Activated T-helper 17 cell treated with anti-CD3 and anti-CD28 coated beads, Interleukin-2, amount 50 U/mL, for 72 hours (primary cell): ENCODE results near the gene NPR2. TPM values are rescaled to one million over a fixed set of nuclear protein-coding genes. Genes with fewer than 3 reads are reported as not detected.
A peak's percentile ranks its signal among the peaks of the same experiment; 100 is the strongest.

Experiments used
- ATAC-seq: fragments of 150-1000 bp; cut with Tn5 transposase; replicated peaks from 2 replicates; pipeline ENCODE4 v1.10.0; 2021; ENCODE audit warnings: mild to moderate bottlenecking, moderate library complexity
- H3K27ac Mint-ChIP-seq: one replicate; pipeline ENCODE4 v1.8.0; 2022; ENCODE audit warnings: mixed read lengths
- H3K27me3 Mint-ChIP-seq: one replicate; pipeline ENCODE4 v1.8.0; 2022; ENCODE audit warnings: mixed read lengths
- H3K36me3 Mint-ChIP-seq: one replicate; pipeline ENCODE4 v1.8.0; 2022; ENCODE audit warnings: low read depth, mild to moderate bottlenecking, mixed read lengths
- H3K4me1 Mint-ChIP-seq: one replicate; pipeline ENCODE4 v1.8.0; 2022; ENCODE audit warnings: mixed read lengths
- H3K4me3 Mint-ChIP-seq: one replicate; pipeline ENCODE4 v1.8.0; 2022; ENCODE audit warnings: mild to moderate bottlenecking, mixed read lengths
- H3K9me3 Mint-ChIP-seq: one replicate; pipeline ENCODE4 v1.8.0; 2022; ENCODE audit warnings: mixed read lengths
- total RNA-seq, 2 donors: library from RNA; stranded (reverse); gene quantifications; one replicate each; pipeline ENCODE4 v1.2.3, GENCODE V29; 2022

The NPR2 gene
- total RNA-seq, 2 donors from 2014 or later, result 11.1 to 11.6 TPM

DNA sequence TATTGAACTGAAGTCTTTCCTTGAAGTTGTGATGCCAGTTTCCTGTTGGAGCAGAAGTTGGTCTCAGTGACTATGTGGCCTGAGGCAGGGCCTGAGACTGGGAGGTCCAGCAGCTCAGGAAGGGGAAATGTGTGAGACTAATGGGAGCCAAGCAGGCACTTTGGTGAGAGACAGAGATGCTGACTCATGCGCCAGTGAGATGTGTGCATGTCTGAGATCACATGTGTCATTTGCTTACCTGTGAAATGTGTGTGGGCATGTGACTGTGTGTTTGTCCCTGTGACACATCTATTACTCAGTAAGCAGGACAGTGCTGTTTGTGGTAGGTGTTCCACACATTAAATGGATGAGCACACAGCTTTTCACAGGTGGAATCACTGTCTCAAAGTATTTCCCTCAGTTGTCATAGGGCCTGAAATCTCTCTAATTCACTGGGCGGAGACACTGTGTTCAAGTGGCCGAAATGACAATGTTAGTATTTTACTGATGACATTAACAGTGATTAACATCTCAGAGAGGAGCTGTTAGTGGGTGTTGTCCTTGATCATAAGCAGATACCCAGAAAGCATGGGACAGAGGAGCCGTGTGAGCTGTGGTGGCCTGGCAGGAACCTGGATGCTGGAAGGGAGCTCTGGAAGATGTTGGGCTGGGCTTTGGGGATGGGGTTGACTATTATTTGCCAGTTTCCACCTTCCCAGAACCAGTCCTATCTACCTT, 7.4 kb downstream of the NPR2 start:
- Mint-ChIP-seq H3K9me3 (no peaks in the 10 kb centered on the region), H3K36me3 (peaks cover 48% of the 10 kb centered on the region), H3K27me3 (no peaks in the 10 kb centered on the region), H3K27ac (peak overlapping the region; percentile 90), H3K4me3 (peak overlapping the region; percentile 13), H3K4me1 (peaks cover 15% of the 10 kb centered on the region)
- ATAC-seq, result peak; percentile 99

DNA sequence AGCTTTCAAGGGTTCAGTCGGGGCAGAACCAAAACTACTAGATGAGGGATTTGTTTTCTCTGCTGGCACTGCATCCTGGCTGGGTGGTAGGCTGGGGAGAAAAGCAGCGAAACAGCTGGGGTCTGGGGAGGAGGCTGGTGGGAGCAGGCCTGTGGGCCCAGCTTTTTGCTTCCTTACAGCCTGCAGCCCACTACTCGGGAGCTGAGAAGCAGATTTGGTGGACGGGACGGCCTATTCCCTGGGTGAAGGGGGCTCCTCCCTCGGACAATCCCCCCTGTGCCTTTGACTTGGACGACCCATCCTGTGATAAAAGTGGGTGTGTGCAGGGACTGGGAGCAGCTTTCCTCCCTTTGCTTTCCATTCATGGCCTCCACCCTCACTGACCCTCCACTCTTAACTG, 9.1 kb downstream of the NPR2 start:
- Mint-ChIP-seq H3K9me3 (no peaks in the 10 kb centered on the region), H3K27me3 (no peaks in the 10 kb centered on the region), H3K27ac (peak overlapping the region; percentile 79), H3K36me3 (peaks cover 57% of the 10 kb centered on the region), H3K4me1 (peaks cover 11% of the 10 kb centered on the region), H3K4me3 (no peak overlapping the region)
- ATAC-seq, result no peak

DNA sequence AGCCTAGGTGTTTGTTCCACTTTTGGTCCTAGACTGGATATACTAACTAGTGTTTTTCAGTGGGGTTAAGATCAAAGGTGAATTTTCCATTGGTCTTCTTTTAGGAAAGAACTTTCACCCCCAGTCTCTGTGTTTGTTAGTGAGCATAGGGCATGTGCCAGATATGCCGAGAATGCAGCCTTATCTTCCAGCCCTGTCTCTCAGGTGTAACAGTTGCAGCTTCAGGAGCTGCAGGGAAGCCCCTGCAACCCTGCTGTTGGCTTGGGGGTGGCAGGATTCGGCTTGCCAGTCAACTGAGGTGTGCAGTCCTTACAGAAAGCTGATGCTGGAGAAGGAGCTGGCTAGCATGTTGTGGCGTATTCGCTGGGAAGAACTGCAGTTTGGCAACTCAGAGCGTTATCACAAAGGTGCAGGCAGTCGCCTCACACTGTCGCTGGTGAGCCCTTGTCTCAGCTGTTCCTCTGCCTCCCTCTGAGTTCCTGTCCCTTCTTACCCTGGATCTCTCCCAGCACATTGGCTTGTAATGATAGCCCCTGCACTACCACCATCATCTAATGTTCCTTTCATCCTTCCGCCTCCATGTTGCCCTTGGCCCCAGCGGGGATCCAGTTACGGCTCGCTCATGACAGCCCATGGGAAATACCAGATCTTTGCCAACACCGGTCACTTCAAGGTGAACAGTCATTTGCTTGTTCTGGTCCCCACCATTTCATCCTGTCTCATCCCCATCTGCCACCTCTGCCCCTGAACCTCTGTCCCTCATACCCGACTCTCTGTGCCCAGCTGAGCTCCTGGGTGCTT, 10.1 kb downstream of the NPR2 start:
- H3K36me3 Mint-ChIP-seq, result peaks cover 67% of the 10 kb centered on the region
- H3K4me3 Mint-ChIP-seq, result no peak overlapping the region
- H3K4me1 Mint-ChIP-seq, result peaks cover 11% of the 10 kb centered on the region
- ATAC-seq, result no peak
- no peaks in the 10 kb centered on the region for H3K9me3 Mint-ChIP-seq
- peak overlapping the region; percentile 45 for H3K27ac Mint-ChIP-seq
- H3K27me3 Mint-ChIP-seq, result no peaks in the 10 kb centered on the region

DNA sequence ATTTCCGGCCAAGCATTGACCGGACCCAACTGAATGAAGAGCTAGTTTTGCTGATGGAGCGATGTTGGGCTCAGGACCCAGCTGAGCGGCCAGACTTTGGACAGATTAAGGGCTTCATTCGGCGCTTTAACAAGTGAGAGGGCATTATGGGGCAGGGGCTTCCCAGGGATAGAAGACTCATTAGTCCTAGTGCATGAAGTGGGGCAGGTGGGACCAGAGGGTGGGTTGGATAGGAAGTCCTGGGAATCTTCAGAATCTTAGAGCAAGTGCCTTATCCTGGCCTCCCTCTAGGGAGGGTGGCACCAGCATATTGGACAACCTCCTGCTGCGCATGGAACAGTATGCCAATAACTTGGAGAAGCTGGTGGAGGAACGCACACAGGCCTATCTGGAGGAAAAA, 14.7 kb downstream of the NPR2 start:
- Mint-ChIP-seq H3K4me1 (no peaks in the 10 kb centered on the region), H3K27me3 (no peaks in the 10 kb centered on the region), H3K27ac (no peak overlapping the region), H3K9me3 (no peaks in the 10 kb centered on the region), H3K36me3 (peaks cover 59% of the 10 kb centered on the region), H3K4me3 (no peak overlapping the region)
- no peak for ATAC-seq

DNA sequence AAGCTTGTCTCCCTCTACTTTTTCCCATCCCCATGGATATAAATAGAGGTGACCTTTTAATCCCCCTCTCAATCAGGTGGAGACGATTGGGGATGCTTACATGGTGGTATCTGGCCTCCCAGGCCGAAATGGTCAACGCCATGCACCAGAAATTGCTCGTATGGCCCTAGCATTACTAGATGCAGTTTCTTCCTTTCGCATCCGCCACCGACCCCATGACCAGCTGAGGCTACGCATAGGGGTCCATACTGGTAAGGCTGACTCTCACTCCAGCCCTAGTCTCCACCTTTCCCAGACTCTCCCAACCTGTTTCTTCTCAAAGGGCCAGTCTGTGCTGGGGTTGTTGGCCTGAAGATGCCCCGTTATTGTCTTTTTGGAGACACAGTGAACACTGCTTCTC, 17.0 kb downstream of the NPR2 start:
- Mint-ChIP-seq H3K4me3 (no peak overlapping the region), H3K36me3 (peaks cover 36% of the 10 kb centered on the region)
- ATAC-seq, result no peak

DNA sequence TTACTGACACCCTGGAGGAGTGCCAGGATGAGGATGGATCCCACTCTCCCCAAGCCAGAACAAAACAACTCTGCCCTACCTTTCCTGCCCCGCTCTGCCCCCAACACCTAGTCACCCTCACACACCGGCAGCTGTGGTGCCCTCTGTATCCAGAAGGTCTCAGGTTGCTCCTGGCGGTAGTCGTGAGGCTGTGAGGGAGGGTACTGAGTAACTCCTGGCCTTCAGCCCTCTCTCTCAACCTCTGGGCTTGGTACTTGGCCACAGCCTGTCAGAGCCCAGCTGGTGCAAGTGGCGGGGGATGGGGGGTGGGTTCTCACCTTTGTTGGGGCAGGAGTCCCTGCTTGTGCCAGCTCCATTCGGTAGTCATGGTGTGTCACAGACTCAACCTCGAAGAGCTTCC, 18.7 kb downstream of the NPR2 start:
- H3K27me3 Mint-ChIP-seq, result no peaks in the 10 kb centered on the region

More for the DNA sequence above, 17.0 kb downstream of the NPR2 start:
- Mint-ChIP-seq H3K4me1 (peaks cover 13% of the 10 kb centered on the region), H3K9me3 (no peaks in the 10 kb centered on the region), H3K27ac (no peak overlapping the region), H3K27me3 (no peaks in the 10 kb centered on the region)

DNA sequence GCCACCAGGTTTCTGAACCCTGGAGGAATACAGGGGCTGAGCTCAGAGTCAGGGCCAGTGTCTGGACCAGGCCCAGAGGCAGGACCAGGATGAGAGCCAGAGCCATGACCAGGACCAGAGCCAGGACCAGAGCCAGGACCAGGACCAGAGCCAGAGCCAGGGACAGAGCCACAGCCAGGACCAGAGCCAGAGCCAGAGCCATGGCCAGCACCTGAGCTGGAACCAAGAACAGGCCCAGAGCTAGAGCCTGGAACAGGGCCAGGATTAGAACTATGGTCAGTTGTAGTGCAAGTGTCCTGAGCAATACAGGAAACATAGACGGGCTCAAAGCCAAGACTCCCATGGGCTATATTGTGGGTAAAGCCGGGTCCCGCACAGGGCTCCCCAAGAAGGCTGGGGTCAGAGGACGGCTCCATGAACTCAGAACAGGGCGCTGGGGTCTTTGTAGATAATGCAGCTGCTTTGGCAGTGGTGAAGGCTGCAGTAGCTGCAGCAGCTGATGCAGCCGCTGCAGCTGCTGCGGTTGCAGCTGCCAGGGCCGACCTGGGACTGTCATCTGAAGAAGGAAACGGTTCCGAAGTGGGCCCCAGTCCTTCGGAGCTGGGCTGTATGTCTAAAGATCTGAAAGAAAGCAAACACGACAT, 20.1 kb downstream of the NPR2 start:
- Mint-ChIP-seq H3K4me3 (peak overlapping the region; percentile 81), H3K9me3 (no peaks in the 10 kb centered on the region), H3K27ac (peak overlapping the region; percentile 91), H3K4me1 (peaks cover 19% of the 10 kb centered on the region), H3K36me3 (peaks cover 16% of the 10 kb centered on the region), H3K27me3 (no peaks in the 10 kb centered on the region)
- no peak for ATAC-seq

More for the DNA sequence above, 18.7 kb downstream of the NPR2 start:
- Mint-ChIP-seq H3K27ac (no peak overlapping the region), H3K4me1 (peaks cover 19% of the 10 kb centered on the region), H3K36me3 (peaks cover 29% of the 10 kb centered on the region), H3K4me3 (no peak overlapping the region), H3K9me3 (no peaks in the 10 kb centered on the region)
- ATAC-seq, result no peak

DNA sequence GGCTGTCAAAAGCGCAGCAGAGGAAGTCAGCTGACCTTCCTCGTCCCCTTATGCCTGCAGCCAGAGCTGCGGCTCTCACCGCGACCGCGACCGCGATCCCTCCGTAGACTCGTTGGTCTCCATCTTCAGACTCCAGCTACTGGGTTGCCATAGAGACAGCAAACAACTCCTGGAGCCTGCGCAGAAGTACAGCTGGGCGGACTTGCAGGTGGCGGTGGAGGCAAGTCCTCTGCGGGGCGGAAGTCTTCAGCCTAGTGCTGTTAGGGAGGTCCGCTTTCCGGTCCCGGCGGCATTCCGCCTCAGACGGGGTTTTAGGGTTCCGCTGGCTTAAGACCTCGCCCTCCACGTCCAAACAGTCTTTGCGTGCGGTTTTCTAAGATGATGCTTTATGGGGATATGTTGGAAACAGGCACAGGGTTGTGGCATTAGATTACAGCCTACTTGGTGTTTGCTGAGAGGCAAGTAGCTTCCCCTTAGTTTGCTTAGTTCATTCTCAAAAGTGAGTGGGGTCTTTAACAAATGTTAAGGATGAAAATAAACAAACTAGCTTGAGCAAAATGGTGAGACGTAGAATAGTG, 20.7 kb downstream of the NPR2 start, which contains the start of gene SPAG8:
Gene SPAG8, minus strand, starts transcription at position 238 of the 578 bp plus-strand sequence. Its CDS starts 115 bp downstream, at position 123.
- Mint-ChIP-seq H3K36me3 (peaks cover 12% of the 10 kb centered on the region), H3K9me3 (no peaks in the 10 kb centered on the region), H3K4me1 (peaks cover 19% of the 10 kb centered on the region), H3K4me3 (peak within 1 kb of the TSS; percentile 81), H3K27ac (peak within 1 kb of the TSS; percentile 91), H3K27me3 (no peaks in the 10 kb centered on the region)
- peak; percentile 64 for ATAC-seq

DNA sequence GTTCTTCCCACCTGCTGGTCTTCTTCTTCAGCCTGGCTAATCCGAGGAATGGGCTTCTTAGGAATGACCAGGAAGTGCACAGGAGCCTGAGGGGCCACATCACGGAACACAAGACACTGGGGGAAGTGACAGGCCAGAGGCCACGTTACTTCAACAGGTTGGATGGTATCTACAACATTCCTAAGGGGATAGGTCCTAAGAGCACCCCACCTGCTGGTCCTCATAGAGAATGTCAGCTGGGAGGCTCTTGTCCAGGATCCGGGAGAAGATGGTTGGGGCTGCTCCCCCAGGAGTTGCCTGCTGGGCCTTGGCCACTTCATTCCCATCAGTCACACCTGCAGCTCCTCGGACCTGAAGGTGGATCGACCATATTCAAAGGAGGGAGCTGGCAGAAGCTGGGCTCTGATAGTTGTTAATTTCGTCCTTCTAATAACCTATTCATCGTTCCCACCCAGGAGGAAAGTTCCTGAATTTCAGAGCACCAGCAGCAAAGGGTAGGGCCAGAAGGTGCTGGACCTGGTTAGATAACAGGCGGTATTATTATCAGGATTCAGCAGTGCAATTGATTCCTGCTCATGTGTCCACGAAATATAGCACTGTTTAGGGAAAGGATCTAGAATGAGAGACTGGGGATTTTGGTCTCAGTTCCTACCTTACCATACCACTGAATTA, 22.2 kb downstream of the NPR2 start:
- no peaks in the 10 kb centered on the region for H3K9me3 Mint-ChIP-seq
- ATAC-seq, result no peak
- H3K27ac Mint-ChIP-seq, result peak overlapping the region; percentile 88
- peaks cover 5% of the 10 kb centered on the region for H3K36me3 Mint-ChIP-seq
- H3K4me1 Mint-ChIP-seq, result peaks cover 19% of the 10 kb centered on the region
- no peaks in the 10 kb centered on the region for H3K27me3 Mint-ChIP-seq
- H3K4me3 Mint-ChIP-seq, result peak overlapping the region; percentile 81

DNA sequence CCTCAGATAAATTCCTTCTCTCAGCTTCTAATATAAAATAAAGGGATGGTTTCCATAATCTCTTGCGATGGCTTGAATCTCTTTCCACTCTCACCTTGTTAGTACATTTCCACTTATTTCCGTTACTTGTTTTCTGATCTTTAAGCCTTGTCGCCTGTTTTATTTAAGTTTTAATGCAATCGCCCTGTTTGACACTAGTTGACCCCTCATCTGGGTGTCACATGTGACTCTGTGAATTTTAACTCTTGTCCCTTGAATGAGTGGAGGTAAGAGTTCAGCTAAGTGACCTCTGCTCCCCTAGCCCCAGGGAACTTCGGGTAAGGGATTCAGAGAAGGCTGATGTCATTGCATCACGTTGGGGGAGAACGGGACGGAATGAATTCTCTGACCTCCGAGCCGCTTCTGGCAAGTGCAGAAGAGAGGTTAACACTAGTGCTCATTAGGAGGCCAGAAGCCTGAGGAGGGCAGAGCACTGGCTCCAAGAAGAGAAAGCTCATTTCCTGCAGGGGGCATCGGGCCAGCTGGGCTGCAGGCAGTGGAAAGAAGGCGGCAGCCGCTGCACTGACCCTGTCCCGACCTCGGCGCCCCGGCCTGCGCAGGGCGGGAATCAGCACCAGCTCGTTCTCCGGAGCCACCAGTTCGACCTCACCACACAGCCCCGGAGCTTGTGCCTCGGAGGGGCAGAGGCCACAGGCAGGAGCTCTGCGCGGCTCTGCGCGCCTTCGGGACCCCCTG, 22.9 kb downstream of the NPR2 start:
- peaks cover 19% of the 10 kb centered on the region for H3K4me1 Mint-ChIP-seq
- peak overlapping the region; percentile 88 for H3K27ac Mint-ChIP-seq
- H3K36me3 Mint-ChIP-seq, result no peaks in the 10 kb centered on the region
- H3K9me3 Mint-ChIP-seq, result no peaks in the 10 kb centered on the region
- peak; percentile 9 for ATAC-seq
- no peaks in the 10 kb centered on the region for H3K27me3 Mint-ChIP-seq
- H3K4me3 Mint-ChIP-seq, result peak overlapping the region; percentile 81

DNA sequence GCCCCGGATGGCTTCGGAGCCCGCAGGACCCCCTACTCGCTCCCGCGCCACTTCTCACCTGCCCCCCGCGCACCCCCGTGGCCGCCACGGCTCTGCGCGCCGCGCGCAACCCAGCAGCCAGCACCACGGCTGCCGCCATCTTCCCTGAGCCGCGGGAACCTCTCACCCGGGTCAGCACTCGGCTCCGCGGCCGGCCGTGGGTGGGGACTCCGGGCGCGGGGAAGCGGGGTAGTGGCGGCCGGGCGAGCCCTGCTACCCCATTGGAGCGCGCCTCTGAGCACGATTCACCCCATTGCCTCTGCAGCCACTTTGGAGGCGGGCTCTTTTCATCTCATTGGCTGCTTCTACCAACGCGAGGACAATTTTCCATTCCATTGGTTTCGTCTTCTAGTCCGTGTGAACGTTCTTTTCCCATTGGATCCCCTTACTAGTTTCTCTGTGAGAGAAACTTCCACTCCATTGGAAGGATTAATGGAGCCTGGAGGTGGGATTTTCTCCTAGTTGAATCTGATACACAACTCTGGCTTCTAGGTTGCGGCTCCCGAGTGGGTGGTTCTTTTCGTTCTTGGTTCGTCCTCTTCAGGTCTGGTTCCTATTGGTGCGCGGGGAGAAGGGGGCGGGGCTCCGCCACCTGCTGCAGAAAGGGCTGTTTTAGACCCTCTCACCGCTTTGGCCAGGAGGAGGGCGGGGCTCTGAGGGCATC, 23.6 kb downstream of the NPR2 start, which contains the start of gene HINT2:
Gene HINT2, minus strand, starts transcription at position 202 of the 703 bp plus-strand sequence. Its CDS starts 63 bp downstream, at position 139.
- ATAC-seq, result peak; percentile 88
- H3K27ac Mint-ChIP-seq, result peak within 1 kb of the TSS; percentile 88
- H3K27me3 Mint-ChIP-seq, result no peaks in the 10 kb centered on the region
- peaks cover 19% of the 10 kb centered on the region for H3K4me1 Mint-ChIP-seq
- peak within 1 kb of the TSS; percentile 81 for H3K4me3 Mint-ChIP-seq
- H3K9me3 Mint-ChIP-seq, result no peaks in the 10 kb centered on the region
- H3K36me3 Mint-ChIP-seq, result no peaks in the 10 kb centered on the region

DNA sequence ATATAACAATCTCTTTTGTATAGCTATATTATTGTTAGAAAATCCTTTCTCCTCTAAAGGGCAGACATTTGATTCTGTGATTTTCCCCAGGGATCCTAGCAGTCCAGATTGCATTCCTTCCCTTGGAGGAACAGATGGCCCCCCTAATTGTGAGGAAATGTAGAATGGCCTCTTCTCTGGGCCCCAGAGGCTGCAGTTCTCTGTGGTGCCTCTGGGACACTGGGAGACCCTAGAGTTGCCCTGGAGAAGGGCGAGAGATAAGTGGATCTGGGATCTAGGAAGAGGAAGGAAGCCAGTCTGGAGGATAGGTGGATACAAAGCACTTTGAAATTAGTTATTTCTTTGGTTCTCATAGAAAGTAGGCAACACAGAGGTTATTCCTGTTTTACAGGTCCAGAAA, 25.3 kb downstream of the NPR2 start:
- H3K27me3 Mint-ChIP-seq, result no peaks in the 10 kb centered on the region
- ATAC-seq, result no peak
- no peaks in the 10 kb centered on the region for H3K36me3 Mint-ChIP-seq
- peak overlapping the region; percentile 81 for H3K4me3 Mint-ChIP-seq
- H3K27ac Mint-ChIP-seq, result no peak overlapping the region
- peaks cover 19% of the 10 kb centered on the region for H3K4me1 Mint-ChIP-seq
- no peaks in the 10 kb centered on the region for H3K9me3 Mint-ChIP-seq

DNA sequence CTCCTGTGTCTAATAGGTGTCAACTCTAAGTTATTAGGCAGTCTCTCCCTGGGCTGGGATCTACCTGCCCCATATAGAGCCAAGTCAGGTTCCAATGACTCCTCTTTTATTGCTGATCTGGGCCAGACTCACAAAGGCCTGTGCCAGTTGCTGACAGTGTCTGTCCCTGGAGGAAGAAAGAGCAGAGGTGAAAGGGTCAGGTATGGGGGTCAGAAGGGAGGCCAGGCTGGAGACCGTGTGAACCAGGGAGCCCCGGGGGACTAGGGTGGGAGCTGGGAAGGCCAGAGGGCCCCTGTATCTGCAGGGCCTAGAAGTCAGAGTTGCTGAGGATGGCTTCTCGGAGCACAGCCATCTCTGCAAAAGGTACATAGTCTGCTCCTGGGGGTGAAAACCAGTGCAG, 26.9 kb downstream of the NPR2 start:
- Mint-ChIP-seq H3K36me3 (no peaks in the 10 kb centered on the region), H3K27ac (no peak overlapping the region), H3K4me3 (no peak overlapping the region), H3K27me3 (no peaks in the 10 kb centered on the region), H3K9me3 (no peaks in the 10 kb centered on the region), H3K4me1 (peaks cover 6% of the 10 kb centered on the region)
- ATAC-seq, result no peak
